AG04450 (cell line): Measurements from ENCODE around the gene PPARA. TPM values are rescaled to one million over a fixed set of nuclear protein-coding genes. Genes with fewer than 3 reads are reported as not detected.
"Not testable (repeated sequence)": the region's sequence is repeated elsewhere in the genome, so short reads cannot be mapped to it uniquely, and the experiment has no call there.

Experiments
- CTCF ChIA-PET: fragments of 300-600, 350-600 bp; formaldehyde crosslinking; extraction: SDS; loops from one replicate; lab custom pipeline; 2022; ENCODE audit warnings: antibody characterized with exemption, inconsistent platforms; lab: Charles Lee
- POLR2A ChIA-PET: fragments of 350-600 bp; formaldehyde crosslinking; extraction: SDS; loops from one replicate; lab custom pipeline; 2021; ENCODE audit warnings: antibody characterized with exemption, inconsistent platforms; lab: Yijun Ruan, JAX
- DNase-seq: peaks from one replicate; pipeline ENCODE4 v3.0.0-alpha.2; 2011; ENCODE audit warnings: low read depth, low spot score
- H3K27ac ChIP-seq: one replicate; pipeline ENCODE4 v1.5.1; 2012; ENCODE audit warnings: low read depth, low read length, control low read depth
- H3K27me3 ChIP-seq: one replicate; pipeline ENCODE4 v1.6.0; 2012; ENCODE audit warnings: low read length; ENCODE audit not compliant: control insufficient read depth, insufficient read depth
- H3K4me3 ChIP-seq: 2 replicates; pipeline ENCODE4 v1.5.1; 2011; ENCODE audit warnings: mild to moderate bottlenecking, low read depth, low read length, control low read depth
- H3K9me3 ChIP-seq: 2 replicates; pipeline ENCODE4 v1.5.1; 2012; ENCODE audit warnings: low read length; ENCODE audit not compliant: control insufficient read depth, insufficient read depth
- CTCF ChIP-seq: IDR thresholded peaks from 2 replicates; pipeline ENCODE4 v1.5.1; 2011; ENCODE audit warnings: low read depth, low read length, control low read depth, inconsistent platforms
- polyA plus RNA-seq: library from polyadenylated mRNA; depleted of rRNA; stranded (reverse); fragments of >200 nt; gene quantifications from 2 replicates; pipeline ENCODE4 v1.2.3, GENCODE V29; 2011

PPARA gene
- polyA plus RNA-seq, 1 experiment = 10.4 TPM

GRCh38 chr22:46138058-46138797 is 12.1 kb upstream of the PPARA start:
- POLR2A ChIA-PET = no interaction called here
- Histone ChIP-seq H3K27me3 (peaks cover 13% of the 10 kb centered on the region), H3K4me3 (no peak overlapping the region), H3K27ac (no peak overlapping the region), H3K9me3 (peaks cover 4% of the 10 kb centered on the region; the same call in 1 of the 2 replicates)
- no peak for DNase-seq
- no peak for TF ChIP-seq CTCF
- CTCF ChIA-PET = interaction anchor here (0.7 kb wide), 1 partner anchor 115 kb away, joined by 3 read pairs; no protein-coding TSS in a partner anchor

- POLR2A ChIA-PET, DNase-seq, H3K9me3 ChIP-seq, H3K4me3 ChIP-seq, H3K27ac ChIP-seq: not testable (repeated sequence)
- peaks cover 19% of the 10 kb centered on the region for H3K27me3 ChIP-seq
- CTCF ChIA-PET = interaction anchor here (0.6 kb wide), 1 partner anchor 17 kb away, joined by 3 read pairs; no protein-coding TSS in a partner anchor
Observed at GRCh38 chr22:46139417-46139816, 10.9 kb upstream of the PPARA start.

GRCh38 chr22:46139895-46140350 is 10.4 kb upstream of the PPARA start:
- Histone ChIP-seq H3K9me3 (peaks cover 4% of the 10 kb centered on the region; the same call in 1 of the 2 replicates), H3K27ac (no peak overlapping the region), H3K4me3 (no peak overlapping the region), H3K27me3 (peaks cover 19% of the 10 kb centered on the region)
- DNase-seq = no peak
- POLR2A ChIA-PET = no interaction called here
- CTCF ChIA-PET = no interaction called here
- no peak for TF ChIP-seq CTCF

GRCh38 chr22:46140989-46141928 is 9.1 kb upstream of the PPARA start:
- ChIA-PET CTCF (interaction anchor here (0.5 kb wide), 1 partner anchor 25 kb away, joined by 3 read pairs; no protein-coding TSS in a partner anchor), POLR2A (no interaction called here)
- DNase-seq = no peak
- no peak overlapping the region for H3K27ac ChIP-seq
- peaks cover 31% of the 10 kb centered on the region for H3K27me3 ChIP-seq
- H3K9me3 ChIP-seq = peaks cover 4% of the 10 kb centered on the region; the same call in 1 of the 2 replicates
- no peak for TF ChIP-seq CTCF
- H3K4me3 ChIP-seq = no peak overlapping the region
